ENCODE data around the gene TTC33.
A peak's percentile ranks its signal among the peaks of the same experiment; 100 is the strongest.
"Not testable (repeated sequence)": the region's sequence is repeated elsewhere in the genome, so short reads cannot be mapped to it uniquely, and the experiment has no call there.

TTC33 gene, protein sequence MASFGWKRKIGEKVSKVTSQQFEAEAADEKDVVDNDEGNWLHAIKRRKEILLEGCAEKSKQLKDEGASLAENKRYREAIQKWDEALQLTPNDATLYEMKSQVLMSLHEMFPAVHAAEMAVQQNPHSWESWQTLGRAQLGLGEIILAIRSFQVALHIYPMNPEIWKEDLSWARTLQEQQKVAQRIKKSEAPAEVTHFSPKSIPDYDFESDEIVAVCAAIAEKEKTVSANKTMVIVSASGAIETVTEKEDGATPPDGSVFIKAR

DNA sequence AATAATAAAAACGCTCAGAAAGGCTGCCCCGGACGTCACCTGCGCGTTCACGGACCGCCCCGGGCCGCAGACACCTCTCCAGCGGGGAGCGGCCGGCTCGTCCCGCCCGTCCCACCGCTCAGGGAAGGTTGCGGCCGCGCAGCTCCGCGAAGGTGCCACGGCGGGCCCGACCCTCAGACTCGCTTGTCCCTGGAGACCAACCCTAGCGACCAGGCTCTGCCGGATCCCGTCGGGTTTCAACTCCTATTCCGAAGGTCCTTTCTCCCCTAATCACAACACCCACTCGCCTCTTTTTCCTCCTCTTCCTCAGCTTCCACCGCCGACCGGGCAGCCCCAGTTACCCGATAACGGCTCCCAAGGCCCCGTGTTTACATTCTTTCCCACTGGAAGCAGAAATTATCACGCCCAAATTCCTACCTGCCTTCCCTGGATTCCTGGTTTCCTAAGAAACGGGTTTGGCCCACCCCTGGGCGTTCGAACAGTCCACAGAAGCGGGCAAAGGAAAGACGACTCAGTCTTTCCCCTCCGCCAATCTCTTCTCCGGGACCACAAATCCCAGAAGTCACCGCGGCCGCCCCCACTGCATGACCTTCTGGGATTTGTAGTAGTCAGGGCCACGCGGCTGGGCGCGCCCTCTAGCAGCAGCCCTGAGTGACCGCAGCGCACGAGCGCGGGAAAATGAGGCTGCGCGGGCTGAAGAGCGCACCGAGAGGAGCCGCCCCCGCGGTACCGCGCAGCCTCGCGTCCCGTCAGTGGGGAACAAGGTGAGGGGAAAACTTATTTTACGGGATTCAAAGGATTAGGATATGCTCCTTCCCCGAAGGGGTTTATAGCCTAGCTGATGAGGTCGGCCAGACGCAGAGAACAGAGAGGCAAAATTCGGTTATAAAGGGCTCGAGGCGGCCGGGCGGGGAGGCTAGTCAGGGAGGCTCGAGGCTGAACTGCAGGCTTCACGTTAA lies at the start of gene TTC33:
TSS of gene TTC33 (minus strand) at position 555 of the 959 bp plus-strand sequence. CDS start 8,943 bp downstream, outside the sequence.
- peak; percentile 77 to 91 (median 80) for DNase-seq

DNA sequence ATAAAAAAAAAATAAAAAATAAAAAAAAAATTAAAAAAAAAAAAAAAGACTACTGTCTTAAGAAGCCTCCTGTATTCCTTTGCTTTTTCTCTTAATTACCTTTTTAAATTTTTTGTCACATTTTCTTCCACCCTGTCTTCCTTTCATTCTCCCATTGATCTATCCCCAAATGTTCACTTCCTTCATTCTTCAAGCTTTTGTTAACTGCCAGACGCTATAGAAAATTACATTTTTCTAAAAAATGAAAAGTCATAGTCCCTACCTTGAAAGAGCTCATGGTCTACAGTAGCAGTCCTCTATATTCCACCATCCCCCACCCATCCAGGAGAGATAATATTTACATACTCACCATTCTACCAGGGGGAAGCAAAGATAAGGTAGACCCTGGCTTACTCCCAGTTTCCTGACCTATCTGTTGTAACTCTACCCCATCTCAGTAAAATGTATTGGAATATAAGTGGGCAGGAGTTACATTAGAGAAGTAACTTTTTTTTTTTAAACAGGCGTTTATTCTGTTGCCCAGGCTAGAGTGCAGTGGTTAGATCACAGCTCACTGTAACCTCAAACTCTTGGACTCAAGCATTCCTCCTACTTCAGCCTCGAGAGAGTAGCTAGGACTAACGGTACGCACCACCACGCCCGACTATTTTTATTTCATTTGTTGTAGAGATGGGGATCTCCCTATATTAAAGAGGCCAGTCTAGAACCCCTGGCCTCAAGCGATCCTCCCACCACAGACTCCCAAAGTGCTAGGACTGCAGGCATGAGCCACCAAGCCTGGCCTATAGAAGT lies 46.2 kb upstream of the TTC33 start:
- DNase-seq: no peak

DNA sequence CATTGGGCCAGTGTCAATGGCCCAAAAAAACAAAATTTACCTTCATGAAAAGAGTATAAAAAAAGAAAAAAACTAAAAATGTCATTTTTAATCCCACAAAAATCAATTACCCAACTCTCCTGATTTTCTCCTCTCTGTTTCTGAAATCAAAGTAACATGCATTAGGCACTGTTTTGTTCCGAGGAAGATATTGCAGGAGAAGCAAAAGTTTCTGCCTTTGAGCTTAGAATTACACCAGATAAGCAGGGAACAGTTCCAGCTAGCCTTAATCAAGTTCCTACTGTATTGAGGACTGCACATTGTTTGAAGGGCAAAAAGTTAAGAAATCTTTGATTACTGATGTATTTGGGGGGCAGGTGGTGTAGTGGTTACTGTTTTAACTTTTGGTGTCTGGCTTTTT lies 43.5 kb upstream of the TTC33 start:
- DNase-seq: no peak

DNA sequence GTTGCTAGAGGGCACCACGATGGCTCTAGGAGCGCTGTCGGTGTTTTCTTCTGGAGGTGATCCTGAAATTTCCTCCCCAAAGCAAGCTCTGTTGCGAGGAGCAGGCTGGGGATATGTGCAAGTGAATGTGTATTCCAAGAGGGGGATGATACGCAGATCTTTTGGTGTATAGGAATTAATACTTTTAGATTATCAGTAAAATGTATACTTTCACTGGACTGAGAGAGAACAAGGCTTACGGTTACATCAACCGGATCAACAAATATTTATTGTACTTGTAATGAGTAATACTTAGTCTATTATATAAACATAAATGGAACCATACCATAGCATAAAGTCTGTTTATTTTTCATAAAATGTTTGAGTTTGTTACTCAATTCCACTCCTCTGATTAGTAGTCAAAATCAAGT lies 43.0 kb upstream of the TTC33 start:
- DNase-seq: no peak

DNA sequence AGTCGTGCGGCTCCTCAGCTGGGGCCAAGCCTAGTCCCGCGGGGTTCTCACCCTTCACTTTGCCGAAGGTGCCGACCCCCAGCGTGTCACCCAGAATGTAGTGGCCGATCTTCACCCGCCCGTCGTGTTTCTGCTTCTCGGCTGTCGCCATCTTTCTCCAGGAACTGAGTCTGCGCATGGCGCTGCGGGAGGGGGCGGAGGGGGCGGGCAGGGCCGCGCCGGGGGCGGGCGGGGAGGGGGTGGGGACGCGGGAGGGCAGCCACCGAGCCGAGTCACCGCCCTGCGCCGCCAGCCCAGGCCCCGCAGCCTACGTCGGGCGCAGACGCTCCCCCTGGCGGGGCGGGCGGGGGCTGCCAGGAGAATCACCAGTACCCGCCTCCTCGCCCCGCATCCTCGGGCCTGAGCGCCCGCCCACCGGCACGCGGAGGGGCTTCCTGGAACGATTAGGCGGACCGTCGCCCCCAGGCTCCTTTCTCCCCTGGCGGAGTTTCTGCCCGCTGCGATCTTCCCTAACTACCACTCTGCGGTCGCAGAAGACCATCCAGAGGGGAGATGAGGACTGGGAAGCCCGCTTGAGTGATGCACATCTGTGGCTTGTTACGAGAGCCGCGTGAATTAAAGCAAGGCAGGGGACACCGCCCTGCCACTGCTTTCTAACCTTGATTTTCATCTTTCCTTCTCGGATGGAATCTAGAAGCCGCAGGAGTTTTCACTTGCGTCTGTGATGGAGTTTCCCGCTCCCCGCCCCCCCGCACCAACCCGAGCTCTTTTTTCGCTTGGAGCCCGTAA lies 42.4 kb upstream of the TTC33 start, which contains the start of gene PRKAA1:
TSS of gene PRKAA1 (minus strand) at position 363 of the 789 bp plus-strand sequence. CDS start at position 178, 185 bp downstream.
- peak; percentile 60 to 91 (median 73) for DNase-seq

DNA sequence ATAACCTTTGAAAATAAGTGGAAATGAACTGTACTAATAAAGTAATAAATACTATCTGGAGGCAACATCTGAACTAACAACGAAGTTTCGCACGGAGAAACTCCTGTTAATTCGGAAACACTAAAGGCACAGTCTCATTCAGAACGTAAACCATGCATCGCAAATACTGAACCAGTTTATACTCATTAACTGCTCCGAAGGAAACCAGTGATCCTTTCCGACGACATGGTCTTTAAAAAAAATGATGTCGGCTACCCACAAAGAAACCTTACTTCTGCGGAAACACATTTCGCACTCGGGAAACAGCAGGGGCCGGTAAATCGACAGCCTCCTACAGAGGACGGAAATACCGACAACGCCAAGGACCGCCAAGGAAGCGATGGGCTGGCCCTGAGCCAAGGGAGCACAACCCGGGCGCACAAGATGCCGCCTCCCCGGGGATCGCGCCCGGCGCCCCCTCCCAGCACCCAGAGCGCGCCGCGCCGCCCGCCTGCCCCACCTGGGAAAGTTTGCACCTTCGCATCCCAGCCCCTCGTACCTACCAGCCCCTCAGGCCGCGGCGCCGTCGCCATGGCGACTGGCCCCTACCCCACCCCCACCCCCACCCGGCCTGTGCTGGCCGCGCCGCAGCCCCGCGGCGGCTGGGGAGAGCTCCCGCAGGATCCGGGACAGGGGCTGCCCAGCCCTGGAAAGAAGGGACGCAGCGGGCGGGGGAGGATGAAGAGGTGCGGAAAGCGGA lies 41.7 kb upstream of the TTC33 start:
- DNase-seq: peak; percentile 46 to 62 (median 50)

DNA sequence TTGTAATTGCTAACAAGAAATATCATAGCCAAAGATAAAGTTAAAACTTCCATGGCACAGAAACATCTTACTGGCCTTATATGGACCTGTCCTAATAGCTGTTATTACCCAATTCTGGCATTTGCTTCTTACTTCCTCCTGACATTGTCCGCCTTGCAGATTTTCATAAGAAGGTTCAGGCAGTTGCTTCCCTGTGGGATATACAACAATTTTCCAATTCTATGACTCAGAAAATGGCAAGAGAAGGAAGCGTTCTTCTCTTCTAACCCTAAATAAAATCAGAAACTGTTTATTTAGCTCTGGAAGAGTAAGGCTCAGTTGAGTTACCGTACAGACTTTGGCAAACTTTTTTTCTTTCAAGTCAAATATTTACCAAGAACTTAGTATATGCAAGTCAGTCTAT lies 40.7 kb upstream of the TTC33 start:
- no peak for DNase-seq

DNA sequence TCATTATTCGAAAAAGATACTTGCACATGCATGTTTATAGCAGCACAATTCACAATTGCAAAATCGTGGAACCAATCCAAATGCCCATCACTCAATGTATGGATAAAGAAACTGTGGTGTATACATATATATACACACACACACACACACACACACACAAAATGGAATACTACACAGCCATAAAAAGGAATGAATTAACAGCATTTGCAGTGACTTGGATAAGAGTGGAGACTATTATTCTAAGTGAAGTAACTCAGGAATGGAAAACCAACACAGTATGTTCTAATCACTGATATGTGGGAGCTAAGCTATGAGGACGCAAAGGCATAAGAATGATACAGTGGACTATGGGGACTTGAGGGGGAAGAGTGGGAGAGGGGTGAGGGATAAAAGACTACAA lies 39.1 kb upstream of the TTC33 start:
- not testable (repeated sequence) for DNase-seq

DNA sequence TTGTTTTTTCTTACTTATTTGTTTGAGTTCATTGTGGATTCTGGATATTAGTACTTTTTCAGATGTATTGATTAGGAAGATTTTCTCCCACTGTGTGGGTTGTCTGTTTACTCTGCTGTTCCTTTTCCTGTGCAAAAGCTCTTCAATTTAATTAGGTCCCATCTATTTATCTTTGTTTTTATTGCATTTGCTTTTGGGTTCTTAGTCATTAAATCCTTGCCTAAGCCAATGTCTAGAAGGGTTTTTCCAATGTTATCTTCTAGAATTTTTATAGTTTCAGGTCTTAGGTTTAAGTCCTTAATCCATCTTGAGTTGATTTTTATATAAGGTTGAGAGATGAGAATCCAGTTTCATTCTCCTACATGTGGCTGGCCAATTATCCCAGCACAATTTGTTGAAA lies 38.6 kb upstream of the TTC33 start:
- DNase-seq: not testable (repeated sequence)

DNA sequence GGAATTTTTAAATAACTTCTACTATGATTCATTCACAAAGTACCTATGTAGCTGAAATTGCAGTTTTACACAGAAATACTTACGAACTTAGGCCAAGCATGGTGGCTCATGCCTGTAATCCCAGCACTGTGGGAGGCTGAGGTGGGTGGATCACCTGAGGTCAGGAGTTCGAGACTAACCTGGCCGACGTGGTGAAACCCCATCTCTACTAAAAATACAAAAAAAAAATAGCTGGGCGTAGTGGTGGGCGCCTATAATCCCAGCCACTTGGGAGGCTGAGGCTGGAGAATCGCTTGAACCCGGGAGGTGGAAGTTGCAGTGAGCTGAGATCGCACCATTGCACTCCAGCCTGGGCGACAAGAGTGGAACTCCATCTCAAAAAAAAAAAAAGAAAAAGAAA lies 36.9 kb upstream of the TTC33 start:
- not testable (repeated sequence) for DNase-seq

DNA sequence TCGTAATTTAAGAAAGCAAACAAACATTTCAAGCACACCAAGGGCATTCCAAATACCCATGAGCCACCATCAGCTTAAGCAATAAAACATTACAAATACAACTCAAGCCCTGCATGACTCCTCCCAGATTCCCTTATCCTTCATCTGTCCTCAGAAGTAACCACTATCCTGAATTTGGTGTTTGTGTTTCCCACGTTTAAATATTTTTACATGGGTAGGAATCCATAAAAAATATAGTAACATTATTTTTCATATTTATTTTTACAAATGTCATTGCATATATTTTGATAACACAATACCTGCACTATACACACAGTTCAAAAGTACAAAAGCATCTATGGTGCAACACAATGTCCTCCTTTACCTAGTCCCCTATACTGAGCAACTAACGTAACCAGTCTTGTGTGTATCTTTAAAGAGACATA lies 36.0 kb upstream of the TTC33 start:
- DNase-seq: no peak

DNA sequence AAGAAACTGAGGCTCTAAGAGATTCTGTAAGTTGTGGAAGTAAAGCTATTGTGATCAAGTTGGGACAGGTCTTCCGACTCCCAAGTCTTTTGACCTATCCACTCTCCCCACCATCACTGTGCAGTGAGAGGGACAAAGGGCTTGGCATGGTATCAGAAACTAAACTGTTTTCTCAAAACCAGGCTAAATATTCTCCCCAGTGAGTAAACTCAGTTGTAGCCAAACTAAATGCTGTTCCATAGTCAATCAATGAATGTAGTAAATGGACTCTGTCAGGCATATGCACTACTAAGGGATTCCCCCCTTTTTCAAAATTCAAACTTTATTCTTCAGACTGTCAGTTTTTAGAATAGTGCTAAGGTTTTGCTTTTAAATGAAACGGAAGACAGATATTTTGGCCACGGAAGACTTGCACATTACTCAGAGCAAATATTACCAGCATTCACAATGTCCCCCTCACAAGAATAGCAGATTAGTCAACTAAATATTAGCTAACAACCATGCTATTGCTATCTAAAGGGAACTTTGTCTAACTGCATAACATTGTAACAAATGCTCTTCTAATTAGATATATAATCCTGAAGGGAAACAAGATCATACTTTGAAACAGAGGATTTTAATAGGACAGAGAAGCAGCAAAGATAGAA lies 35.3 kb upstream of the TTC33 start:
- DNase-seq: no peak

DNA sequence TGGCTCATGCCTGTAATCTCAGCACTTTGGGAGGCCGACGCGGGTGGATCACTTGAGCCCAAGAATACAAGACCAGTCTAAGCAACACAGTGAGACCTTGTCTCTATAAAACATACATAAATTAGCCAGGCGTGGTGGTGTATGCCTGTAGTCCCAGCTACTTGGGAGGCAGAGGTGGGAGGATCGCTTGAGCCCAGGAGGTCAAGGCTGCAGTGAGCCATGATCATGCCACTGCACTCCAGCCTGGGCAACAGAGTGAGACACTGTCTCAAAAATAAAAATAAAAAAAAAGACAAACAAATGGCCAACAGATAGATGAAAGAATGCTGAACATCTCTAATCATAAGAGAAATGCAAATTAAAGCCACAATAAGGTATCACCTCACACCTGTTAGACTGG lies 33.2 kb upstream of the TTC33 start:
- DNase-seq: not testable (repeated sequence)

DNA sequence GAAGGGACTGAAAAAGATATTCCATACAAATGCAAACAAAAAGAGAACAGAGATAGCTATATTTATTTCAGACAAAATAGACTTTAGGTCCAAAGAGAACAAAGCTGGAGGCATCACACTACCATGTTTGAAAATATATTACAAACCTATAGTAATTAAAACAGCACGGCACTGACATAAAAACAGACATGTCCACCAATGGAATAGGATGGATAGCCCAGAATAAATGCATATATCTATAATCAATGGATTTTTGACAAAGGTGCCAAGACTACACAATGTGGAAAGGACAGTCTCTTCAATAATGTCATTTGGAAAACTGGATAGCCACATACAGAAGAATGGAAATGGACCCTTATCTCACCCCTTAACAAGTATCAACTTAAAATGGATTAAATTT lies 32.2 kb upstream of the TTC33 start:
- DNase-seq: no peak

DNA sequence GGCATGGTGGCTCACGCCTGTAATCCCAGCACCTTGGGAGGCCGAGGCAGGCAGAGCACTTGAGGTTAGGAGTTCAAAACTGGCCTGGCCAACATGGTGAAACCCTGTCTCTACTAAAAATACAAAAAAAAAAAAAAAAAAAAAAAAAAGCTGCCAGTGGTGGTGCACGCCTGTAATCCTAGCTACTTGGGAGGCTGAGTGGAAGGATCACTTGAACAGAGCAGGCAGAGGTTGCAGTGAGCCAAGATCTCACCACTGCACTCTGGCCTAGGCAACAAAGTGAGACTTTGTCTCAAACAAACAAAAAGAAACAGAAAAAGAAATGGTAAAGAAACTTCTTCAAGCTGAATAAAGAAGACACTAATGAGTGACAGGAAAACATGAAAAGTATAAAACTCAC lies 30.9 kb upstream of the TTC33 start:
- not testable (repeated sequence) for DNase-seq

DNA sequence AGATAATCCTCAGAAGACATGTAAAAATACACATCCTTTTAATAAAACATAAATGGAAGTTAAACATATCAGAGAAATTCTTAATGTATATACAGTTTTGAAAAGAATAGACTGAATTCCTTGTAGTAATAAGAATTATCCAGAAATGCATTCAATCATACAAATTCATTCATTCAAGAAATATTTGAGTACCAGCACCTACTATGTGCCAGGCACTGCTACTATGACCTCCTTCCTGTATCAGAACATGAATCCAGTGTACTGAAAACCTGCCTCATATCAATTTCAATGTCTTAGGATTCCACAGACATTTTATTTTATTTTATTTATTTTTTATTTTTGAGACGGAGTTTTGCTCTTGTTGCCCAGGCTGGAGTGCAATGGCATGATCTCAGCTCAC lies 29.2 kb upstream of the TTC33 start:
- DNase-seq: no peak

DNA sequence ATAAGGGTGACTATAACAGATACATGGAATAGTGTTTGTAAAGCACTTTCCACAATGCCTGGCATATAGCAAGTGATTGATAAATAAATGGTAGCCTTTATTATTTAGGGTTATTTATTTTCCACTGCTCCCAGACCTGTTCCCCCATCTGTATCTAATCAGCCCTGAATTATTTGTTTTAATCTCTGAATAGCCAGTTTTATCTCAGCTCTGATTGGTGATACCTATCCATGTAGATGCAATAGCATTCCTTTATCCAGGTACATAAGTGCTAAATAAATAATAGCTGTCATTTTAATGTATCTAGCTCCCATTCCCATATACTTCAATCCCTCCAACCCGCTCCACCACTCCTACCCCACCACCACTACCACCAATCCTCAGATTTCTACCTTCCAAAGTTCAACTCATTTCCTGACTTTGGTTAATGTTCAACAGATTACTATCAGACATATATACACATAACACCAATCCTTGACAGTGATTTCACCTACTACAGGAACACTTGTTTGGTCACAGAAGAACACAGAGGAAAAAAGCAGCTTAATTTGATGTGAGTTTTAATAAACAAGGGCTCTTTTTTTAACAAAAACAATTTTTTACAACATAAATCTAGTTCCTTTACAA lies 28.4 kb upstream of the TTC33 start:
- DNase-seq: no peak

DNA sequence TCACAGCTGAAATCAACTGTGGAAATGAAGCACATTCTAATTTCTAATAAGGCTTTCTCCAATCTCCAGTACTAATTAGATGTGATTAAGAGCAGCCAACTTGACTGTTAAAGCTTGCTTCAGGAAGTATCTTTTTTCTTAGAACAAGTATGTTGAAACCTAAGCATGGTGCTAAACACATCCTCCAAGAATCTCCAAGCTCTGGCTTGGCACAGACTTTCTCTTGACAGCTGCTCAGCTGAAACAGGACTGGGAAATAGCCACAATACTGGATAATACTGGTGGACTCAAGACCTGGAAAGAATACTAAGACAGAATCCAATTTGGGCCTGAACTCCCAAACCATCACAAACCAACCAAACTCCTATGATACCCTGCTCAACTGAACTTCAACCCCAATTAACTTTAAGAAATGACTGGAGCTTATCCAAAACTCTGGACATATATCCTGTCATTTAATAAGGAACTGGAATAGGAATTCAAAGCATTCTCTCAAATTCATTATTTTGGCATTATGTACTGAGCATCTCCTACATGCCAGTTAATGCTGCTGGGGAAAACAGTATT lies 26.2 kb upstream of the TTC33 start:
- DNase-seq: no peak

DNA sequence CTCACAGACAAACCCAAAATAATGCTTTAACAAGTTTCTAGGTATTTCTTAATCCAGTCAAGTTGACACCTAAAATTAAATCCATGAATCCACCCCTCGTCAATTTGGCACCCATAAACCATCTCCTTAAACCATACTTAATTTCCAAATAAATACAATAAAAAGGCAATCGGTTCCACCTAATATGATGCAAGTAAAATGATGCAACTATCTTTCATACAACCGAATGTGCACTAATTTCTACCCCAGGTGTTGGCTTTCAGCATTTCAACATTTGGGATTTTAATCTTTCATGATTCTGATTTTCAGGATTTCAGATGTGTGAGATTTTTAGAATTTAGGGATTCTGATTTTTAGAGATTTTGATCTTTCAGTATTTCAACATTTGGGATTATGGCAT lies 25.1 kb upstream of the TTC33 start:
- DNase-seq: no peak

DNA sequence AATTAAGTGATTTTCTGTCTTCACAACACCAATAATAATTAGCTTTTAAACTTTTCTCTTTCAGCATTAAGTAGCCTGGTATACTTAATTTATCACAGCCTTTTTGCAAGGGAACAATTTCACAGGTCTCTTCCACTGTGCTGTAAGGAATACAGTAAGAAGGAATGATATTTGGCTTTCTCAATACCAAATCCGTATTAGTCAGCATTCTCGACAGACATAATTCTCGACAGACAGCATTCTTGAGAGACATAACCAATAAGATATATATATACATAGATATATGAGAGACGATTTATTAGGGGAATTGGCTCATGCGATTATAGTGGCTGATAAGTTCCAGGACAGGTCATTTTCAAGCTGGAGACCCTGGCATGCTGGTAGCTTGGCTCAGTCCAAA lies 24.4 kb upstream of the TTC33 start:
- DNase-seq: no peak
